H1 (cell line): Measurements from ENCODE around the gene PRKD1. TPM values are rescaled to one million over a fixed set of nuclear protein-coding genes. Genes with fewer than 3 reads are reported as not detected.

Source experiments
- CTCF ChIA-PET: fragments of 300-600 bp; sonication (Branson Sonifier 250); formaldehyde crosslinking; loops from one replicate; lab custom pipeline; 2021; ENCODE audit not compliant: partially characterized antibody; lab: Charles Lee
- POLR2A ChIA-PET: fragments of 300-600 bp; sonication (Branson Sonifier 250); formaldehyde crosslinking; loops from one replicate; lab custom pipeline; 2021; ENCODE audit warnings: inconsistent platforms; ENCODE audit not compliant: partially characterized antibody; lab: Charles Lee
- DNase-seq, 2 experiments: peaks; one replicate each; pipeline versions ENCODE4 v3.0.0 to v3.0.0-alpha.2; 2010 to 2022; ENCODE audit warnings: low spot score in 2 of 2, low read depth in 1 of 2, mixed read lengths in 1 of 2
- FAIRE-seq: peaks from 2 replicates; lab custom pipeline; 2011; peaks lifted over from hg19 to GRCh38; lab: Jason Lieb, UNC
- H2AFZ ChIP-seq: 2 replicates; pipeline ENCODE4 v1.8.1; 2012; ENCODE audit warnings: low read length, inconsistent platforms
- H2AK5ac ChIP-seq: 2 replicates; pipeline ENCODE4 v1.6.1; 2013; ENCODE audit warnings: low read depth, low read length
- H2BK120ac ChIP-seq: replicated peaks from 2 replicates; pipeline ENCODE3; 2013; ENCODE audit warnings: low read depth, low read length, inconsistent platforms
- H2BK12ac ChIP-seq: 2 replicates; pipeline ENCODE4 v1.6.1; 2013; ENCODE audit warnings: low read depth, low read length
- H2BK15ac ChIP-seq: 2 replicates; pipeline ENCODE4 v1.6.1; 2013; ENCODE audit warnings: low read length
- H2BK20ac ChIP-seq: 2 replicates; pipeline ENCODE4 v1.6.1; 2013; ENCODE audit warnings: low read length
- H2BK5ac ChIP-seq: 2 replicates; pipeline ENCODE4 v1.6.1; 2013; ENCODE audit warnings: low read depth, low read length
- H3K14ac ChIP-seq: 2 replicates; pipeline ENCODE4 v1.6.1; 2013; ENCODE audit warnings: inconsistent platforms; ENCODE audit not compliant: insufficient read length
- H3K18ac ChIP-seq: 2 replicates; pipeline ENCODE4 v1.6.1; 2013; ENCODE audit warnings: low read length; ENCODE audit errors: extremely low read depth
- H3K23ac ChIP-seq: 2 replicates; pipeline ENCODE4 v1.6.1; 2013; ENCODE audit warnings: inconsistent platforms; ENCODE audit not compliant: insufficient read length
- H3K23me2 ChIP-seq: 2 replicates; pipeline ENCODE4 v1.6.1; 2013; ENCODE audit warnings: low read depth, low read length
- H3K27ac ChIP-seq: 2 replicates; pipeline ENCODE4 v1.6.1; 2011; ENCODE audit warnings: low read depth, low read length, inconsistent platforms
- H3K27me3 ChIP-seq, 4 experiments: replicated peaks in 1 of 4; 1 replicate in 1 of 4; 2 replicates in 3 of 4; pipeline versions ENCODE4 v1.6.1 to v1.8.1; 2011 to 2013; ENCODE audit warnings: low read length in 3 of 4, mild to moderate bottlenecking in 3 of 4, inconsistent platforms in 2 of 4, mixed read lengths in 2 of 4, moderate library complexity in 1 of 4; ENCODE audit not compliant: control insufficient read depth in 3 of 4, insufficient read depth in 3 of 4; ENCODE audit errors: extremely low read depth in 1 of 4
- H3K36me3 ChIP-seq, 4 experiments: 2 replicates each; pipeline versions ENCODE4 v1.6.1 to v1.8.1; 2011 to 2013; ENCODE audit warnings: mild to moderate bottlenecking in 4 of 4, low read length in 3 of 4, moderate library complexity in 2 of 4, control low read depth in 1 of 4, inconsistent platforms in 1 of 4; ENCODE audit not compliant: insufficient read depth in 4 of 4, control insufficient read depth in 2 of 4
- H3K4ac ChIP-seq: replicated peaks from 2 replicates; pipeline ENCODE3; 2013; ENCODE audit warnings: low read length, low read depth, mixed read lengths, inconsistent platforms; ENCODE audit not compliant: insufficient read length
- H3K4me1 ChIP-seq, 4 experiments: replicated peaks in 1 of 4; 1 replicate in 1 of 4; 2 replicates in 3 of 4; pipeline versions ENCODE4 v1.6.1 to v1.8.1; 2011 to 2013; ENCODE audit warnings: low read length in 3 of 4, inconsistent platforms in 2 of 4, mixed read lengths in 1 of 4; ENCODE audit not compliant: insufficient read depth in 4 of 4, control insufficient read depth in 3 of 4
- H3K4me2 ChIP-seq, 2 experiments: 2 replicates each; pipeline versions ENCODE4 v1.6.1 to v1.8.1; 2011 to 2013; ENCODE audit warnings: low read depth in 2 of 2, low read length in 2 of 2, control low read depth in 1 of 2, inconsistent platforms in 1 of 2, mild to moderate bottlenecking in 1 of 2; ENCODE audit not compliant: insufficient read depth in 1 of 2
- H3K4me3 ChIP-seq, 4 experiments: fragments of 200-600, 300-600 bp in 1 of 4; sonication (generic), shearing (Covaris generic), sonication (Bioruptor Twin) in 1 of 4; 2 replicates each; pipeline versions ENCODE4 v1.5.1 to v1.8.1; 2011 to 2016; ENCODE audit warnings: low read length in 4 of 4, low read depth in 3 of 4, control low read depth in 2 of 4, inconsistent platforms in 2 of 4, mild to moderate bottlenecking in 2 of 4, mixed read lengths in 1 of 4, moderate library complexity in 1 of 4; ENCODE audit not compliant: insufficient read depth in 2 of 4; ENCODE audit errors: extremely low read depth in 1 of 4
- H3K56ac ChIP-seq: replicated peaks from 2 replicates; pipeline ENCODE3; 2013; ENCODE audit warnings: low read depth, mild to moderate bottlenecking, mixed read lengths, low read length, inconsistent platforms; ENCODE audit not compliant: insufficient read length
- H3K79me1 ChIP-seq: 2 replicates; pipeline ENCODE4 v1.6.1; 2013; ENCODE audit warnings: low read depth, low read length, control low read depth
- H3K79me2 ChIP-seq, 2 experiments: 2 replicates each; pipeline versions ENCODE4 v1.6.1 to v1.8.1; 2012 to 2013; ENCODE audit warnings: low read length in 2 of 2, mild to moderate bottlenecking in 2 of 2, inconsistent platforms in 1 of 2; ENCODE audit not compliant: insufficient read depth in 2 of 2, control insufficient read depth in 1 of 2
- H3K9ac ChIP-seq, 4 experiments: replicated peaks in 1 of 4; 1 replicate in 1 of 4; 2 replicates in 3 of 4; pipeline versions ENCODE4 v1.6.1 to v1.8.1; 2011 to 2013; ENCODE audit warnings: low read depth in 3 of 4, low read length in 3 of 4, control low read depth in 2 of 4, mild to moderate bottlenecking in 2 of 4, moderate library complexity in 2 of 4, inconsistent platforms in 1 of 4; ENCODE audit errors: extremely low read depth in 1 of 4
- H3K9me3 ChIP-seq, 2 experiments: 2 replicates each; pipeline versions ENCODE4 v1.6.1 to v1.8.1; 2012 to 2013; ENCODE audit warnings: mild to moderate bottlenecking in 2 of 2, moderate library complexity in 2 of 2, control low read depth in 1 of 2, inconsistent platforms in 1 of 2, low read depth in 1 of 2, low read length in 1 of 2, mixed read lengths in 1 of 2; ENCODE audit not compliant: insufficient read depth in 2 of 2
- H4K20me1 ChIP-seq, 2 experiments: replicated peaks in 1 of 2; 2 replicates each; pipeline versions ENCODE3 to v1.8.1; 2011 to 2013; ENCODE audit warnings: inconsistent platforms in 2 of 2, low read length in 2 of 2, mild to moderate bottlenecking in 1 of 2; ENCODE audit not compliant: insufficient read depth in 2 of 2, control insufficient read depth in 1 of 2
- H4K5ac ChIP-seq: 2 replicates; pipeline ENCODE4 v1.6.1; 2013; ENCODE audit warnings: low read length, low read depth, mixed read lengths, inconsistent platforms; ENCODE audit not compliant: insufficient read length
- H4K8ac ChIP-seq: 2 replicates; pipeline ENCODE4 v1.8.0; 2013; ENCODE audit warnings: mild to moderate bottlenecking, moderate library complexity, low read length, inconsistent platforms; ENCODE audit not compliant: insufficient read depth; ENCODE audit errors: extremely low read depth
- H4K91ac ChIP-seq: replicated peaks from 2 replicates; pipeline ENCODE3; 2013; ENCODE audit warnings: low read length, mixed read lengths, inconsistent platforms; ENCODE audit not compliant: insufficient read length
- GABPA ChIP-seq: IDR thresholded peaks from 2 replicates; pipeline ENCODE4 v1.6.1; 2011; ENCODE audit warnings: mild to moderate bottlenecking, low read length, moderate library complexity, borderline replicate concordance; ENCODE audit not compliant: insufficient read depth
- HDAC2 ChIP-seq, 2 experiments: fragments of 300-600 bp in 1 of 2; sonication (generic) in 1 of 2; IDR thresholded peaks; 2 replicates each; pipeline ENCODE4 v1.6.1; 2011 to 2012; ENCODE audit warnings: low read depth in 2 of 2, low read length in 2 of 2, mild to moderate bottlenecking in 2 of 2, moderate library complexity in 2 of 2, borderline replicate concordance in 1 of 2, inconsistent platforms in 1 of 2
- RXRA ChIP-seq: IDR thresholded peaks from 2 replicates; pipeline ENCODE4 v1.6.1; 2011; ENCODE audit warnings: low read depth, mild to moderate bottlenecking, low read length, moderate library complexity; ENCODE audit not compliant: insufficient read depth
- SIN3A ChIP-seq, 2 experiments: IDR thresholded peaks in 1 of 2; conservative IDR thresholded peaks in 1 of 2; 2 replicates each; pipeline ENCODE4 v1.6.1; 2011 to 2012; ENCODE audit warnings: low read length in 2 of 2, improper control_type of control experiment in 1 of 2, low read depth in 1 of 2, mild to moderate bottlenecking in 1 of 2
- SIRT6 ChIP-seq: IDR thresholded peaks from one replicate; pipeline ENCODE4 v1.7.1; 2012; ENCODE audit warnings: low read length, inconsistent platforms
- TBP ChIP-seq: IDR thresholded peaks from 2 replicates; pipeline ENCODE4 v1.6.1; 2011; ENCODE audit warnings: low read depth, low read length, improper control_type of control experiment
- WGBS, 2 experiments: shearing (Covaris generic) in 1 of 2; methylation state at CpG; one replicate each; pipeline versions ENCODE4 v1.1.6 to v1.1.7; 2013 to 2015; ENCODE audit warnings: low lambda C conversion rate in 2 of 2, mixed read lengths in 2 of 2, inconsistent platforms in 1 of 2, low coverage in 1 of 2, missing lambda C conversion rate in 1 of 2; ENCODE audit not compliant: insufficient replicate concordance in 2 of 2, insufficient coverage in 1 of 2, insufficient read length in 1 of 2; ENCODE audit errors: extremely low coverage in 1 of 2, missing lambda C conversion rate in 1 of 2; 5-methylcytosine and 5-hydroxymethylcytosine counted together
- polyA plus RNA-seq, 7 experiments: library from polyadenylated mRNA; depleted of rRNA in 3 of 7; stranded (reverse) in 5 of 7; unstranded in 2 of 7; fragments of >200 nt in 5 of 7; fragments of 200-250 nt in 2 of 7; gene quantifications; 1 replicate in 5 of 7; 2 replicates in 1 of 7; 4 replicates in 1 of 7; pipeline versions ENCODE4 v1.2.1 to v1.2.3, GENCODE V29; 2011 to 2013; ENCODE audit warnings: missing spikeins in 2 of 7, mixed read lengths in 2 of 7
- total RNA-seq: library from RNA; stranded (reverse); fragmentation: NEBNext Ultra II Directional; extraction: Animal tissue kit (Norgen Biotek cat#: 25700); gene quantifications from 2 replicates; pipeline ENCODE4 v1.2.1, GENCODE V29; 2021

PRKD1 gene
- total and polyA plus RNA-seq, 2 of the 8 experiments (the other 6 are each of a cell fraction or from before 2014, with no cell fraction given) = 3.6 to 6.8 TPM

DNA sequence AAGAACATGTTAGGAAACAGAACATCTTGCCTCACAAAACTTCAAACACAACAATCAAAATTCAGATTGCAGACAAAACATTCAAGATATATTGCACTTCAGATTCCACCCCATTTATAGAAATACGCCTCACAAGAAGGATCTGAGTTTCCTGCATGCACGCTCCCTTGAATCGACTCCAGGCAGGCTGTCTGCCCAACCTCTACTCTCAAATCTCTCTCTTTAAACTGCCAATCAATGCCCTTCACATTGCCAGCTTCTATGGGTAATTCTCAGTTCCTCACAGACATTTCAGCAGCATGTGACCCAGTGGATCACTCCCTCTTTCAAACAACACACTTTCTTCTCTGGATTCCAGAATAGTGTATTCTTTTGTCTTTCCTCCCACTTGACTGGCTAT is 184.1 kb downstream of the PRKD1 start:
- H2AFZ ChIP-seq = no peak overlapping the region

More for the DNA sequence above, 184.1 kb downstream of the PRKD1 start:
- Histone ChIP-seq H3K79me2 (no peaks in the 10 kb centered on the region), H3K4me1 (peaks cover 0 to 6% (median under 1%) of the 10 kb centered on the region in 4 experiments; a peak in 1 of 7 replicates), H3K79me1 (no peaks in the 10 kb centered on the region), H2AK5ac (no peak overlapping the region), H2BK15ac (no peak overlapping the region), H2BK120ac (no peak overlapping the region), H2BK5ac (no peak overlapping the region), H3K4me2 (no peak overlapping the region), H2BK12ac (no peak overlapping the region), H3K9ac (no peak overlapping the region), H3K23ac (no peak overlapping the region), H3K14ac (no peak overlapping the region), H3K18ac (no peak overlapping the region; the same call in 1 of the 2 replicates), H3K23me2 (no peaks in the 10 kb centered on the region), H2BK20ac (no peak overlapping the region), H3K27me3 (no peaks in the 10 kb centered on the region), H3K4me3 (no peak overlapping the region), H4K20me1 (no peaks in the 10 kb centered on the region), H4K8ac (no peak overlapping the region), H3K36me3 (no peaks in the 10 kb centered on the region), H4K91ac (no peak overlapping the region), H3K9me3 (no peaks in the 10 kb centered on the region), H3K56ac (no peak overlapping the region), H3K4ac (no peak overlapping the region), H4K5ac (no peak overlapping the region), H3K27ac (no peak overlapping the region)
- ChIA-PET POLR2A (no interaction called here), CTCF (no interaction called here)
- TF ChIP-seq SIN3A (conservative IDR thresholded peaks at IDR 0.05 in 1 of 2, IDR thresholded peaks at IDR 0.05 in 1 of 2; ENCODE audit: low read depth in 1 of 2, low read length in 2 of 2) (no peak), GABPA (no peak), TBP (no peak), HDAC2 (IDR thresholded peaks at IDR 0.05; ENCODE audit: borderline replicate concordance in 1 of 2, low read depth in 2 of 2, low read length in 2 of 2) (no peak), SIRT6 (no peak), RXRA (no peak)
- FAIRE-seq (no peak), DNase-seq (no peak)
- WGBS, 2 experiments = 87% methylated on average over 3 of the region's 3 CpGs; no CpG with 5 or more reads in 1 of the 2 experiments
